GM12874 (cell line): Measurements from ENCODE around the gene NUBPL.

Source experiments
- TF ChIP-seq, protein P1 (sequence below): IDR thresholded peaks from 2 replicates; pipeline ENCODE4 v1.5.1; 2011; ENCODE audit warnings: low read depth, mild to moderate bottlenecking, control low read depth, low read length, moderate library complexity; ENCODE audit not compliant: insufficient read depth

NUBPL gene

GRCh38 chr14:31718585-31718984, 157.4 kb downstream of the NUBPL start:
- TF ChIP-seq, protein P1, sequence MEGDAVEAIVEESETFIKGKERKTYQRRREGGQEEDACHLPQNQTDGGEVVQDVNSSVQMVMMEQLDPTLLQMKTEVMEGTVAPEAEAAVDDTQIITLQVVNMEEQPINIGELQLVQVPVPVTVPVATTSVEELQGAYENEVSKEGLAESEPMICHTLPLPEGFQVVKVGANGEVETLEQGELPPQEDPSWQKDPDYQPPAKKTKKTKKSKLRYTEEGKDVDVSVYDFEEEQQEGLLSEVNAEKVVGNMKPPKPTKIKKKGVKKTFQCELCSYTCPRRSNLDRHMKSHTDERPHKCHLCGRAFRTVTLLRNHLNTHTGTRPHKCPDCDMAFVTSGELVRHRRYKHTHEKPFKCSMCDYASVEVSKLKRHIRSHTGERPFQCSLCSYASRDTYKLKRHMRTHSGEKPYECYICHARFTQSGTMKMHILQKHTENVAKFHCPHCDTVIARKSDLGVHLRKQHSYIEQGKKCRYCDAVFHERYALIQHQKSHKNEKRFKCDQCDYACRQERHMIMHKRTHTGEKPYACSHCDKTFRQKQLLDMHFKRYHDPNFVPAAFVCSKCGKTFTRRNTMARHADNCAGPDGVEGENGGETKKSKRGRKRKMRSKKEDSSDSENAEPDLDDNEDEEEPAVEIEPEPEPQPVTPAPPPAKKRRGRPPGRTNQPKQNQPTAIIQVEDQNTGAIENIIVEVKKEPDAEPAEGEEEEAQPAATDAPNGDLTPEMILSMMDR: no peak

DNA sequence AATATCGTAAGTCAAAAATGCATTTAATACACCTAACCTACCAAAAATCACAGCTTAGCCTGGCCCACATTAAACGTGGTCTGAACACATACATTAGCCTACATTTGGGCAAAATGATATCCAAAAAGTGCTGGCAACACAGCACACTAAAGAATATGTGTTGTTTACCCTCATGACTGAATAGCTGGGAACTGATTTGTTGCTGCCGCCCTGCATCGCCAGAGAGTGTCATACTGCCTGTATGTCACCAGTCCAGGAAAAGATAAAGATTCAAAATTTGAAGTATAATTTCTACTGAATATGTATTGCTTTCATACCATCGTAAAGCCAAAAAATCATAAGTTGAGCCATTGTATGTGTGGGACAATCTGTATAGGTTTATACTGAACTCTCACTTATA, 157.8 kb downstream of the NUBPL start:
- TF ChIP-seq, protein P1: no peak

- TF ChIP-seq, protein P1: no peak
These were observed 165.1 kb downstream of the NUBPL start for GRCh38 chr14:31726337-31726736.

GRCh38 chr14:31727797-31728196, 166.6 kb downstream of the NUBPL start:
- TF ChIP-seq, protein P1: no peak

GRCh38 chr14:31740688-31741087, 179.5 kb downstream of the NUBPL start:
- TF ChIP-seq, protein P1: no peak

- TF ChIP-seq, protein P1: no peak
These were observed 184.5 kb downstream of the NUBPL start for GRCh38 chr14:31745741-31746140.

GRCh38 chr14:31746326-31746725, 185.1 kb downstream of the NUBPL start:
- TF ChIP-seq, protein P1: no peak

DNA sequence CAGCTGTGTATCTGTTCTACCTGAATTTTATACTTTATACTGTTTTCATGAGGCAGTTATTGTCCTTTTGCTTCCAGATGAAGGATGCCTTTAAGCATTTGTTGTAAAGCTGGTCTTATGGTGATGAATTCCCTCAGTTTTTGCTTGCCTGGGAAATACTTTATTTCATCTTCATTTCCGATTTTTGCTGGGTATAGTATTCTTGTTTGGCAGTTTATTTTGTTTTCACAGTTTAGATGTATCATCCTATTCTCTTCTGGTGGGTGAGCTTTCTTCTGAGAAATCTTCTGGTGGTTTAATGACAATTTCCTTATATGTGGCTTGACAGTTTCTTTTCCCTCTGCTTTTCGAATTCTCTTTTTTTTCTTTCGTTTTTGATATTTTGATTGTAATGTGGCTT, 188.1 kb downstream of the NUBPL start:
- TF ChIP-seq, protein P1: no peak
